HL-60/S4 (cell line): ENCODE results near the gene THAP3.

Experiments used
- in situ Hi-C: fragments of 300-500 bp; cut with MboI; formaldehyde crosslinking; loops from 2 replicates; pipeline ENCODE4 v1.14.3; 2022; ENCODE audit warnings: low sequenced_read_pairs

Gene THAP3

GRCh38 chr1:6666696-6667095 lies 42.0 kb downstream of the THAP3 start:
- in situ Hi-C loops: no loop called here

GRCh38 chr1:6667139-6667538 lies 42.5 kb downstream of the THAP3 start:
- in situ Hi-C loops: no loop called here

DNA sequence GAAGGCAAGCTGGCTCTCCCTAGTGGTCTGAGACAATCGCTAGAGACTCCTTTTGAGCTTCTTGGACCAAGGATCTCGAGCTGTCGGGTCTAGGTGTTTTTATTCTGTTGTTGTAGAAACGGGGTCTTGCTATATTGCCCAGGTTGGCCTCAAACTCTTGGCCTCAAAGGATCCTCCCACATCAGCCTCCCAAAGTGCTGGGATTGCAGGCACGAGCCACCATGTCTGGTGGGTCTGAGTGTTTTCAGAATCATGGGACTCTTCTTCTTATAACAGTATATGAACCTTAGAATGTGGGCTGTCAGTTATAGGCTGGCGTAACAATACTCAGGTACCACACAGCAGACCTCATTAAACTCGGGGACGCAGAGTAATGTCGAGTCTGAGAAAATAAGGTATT lies 43.8 kb downstream of the THAP3 start:
- in situ Hi-C loops: no loop called here

GRCh38 chr1:6672558-6672957 lies 47.9 kb downstream of the THAP3 start:
- in situ Hi-C loops: no loop called here

DNA sequence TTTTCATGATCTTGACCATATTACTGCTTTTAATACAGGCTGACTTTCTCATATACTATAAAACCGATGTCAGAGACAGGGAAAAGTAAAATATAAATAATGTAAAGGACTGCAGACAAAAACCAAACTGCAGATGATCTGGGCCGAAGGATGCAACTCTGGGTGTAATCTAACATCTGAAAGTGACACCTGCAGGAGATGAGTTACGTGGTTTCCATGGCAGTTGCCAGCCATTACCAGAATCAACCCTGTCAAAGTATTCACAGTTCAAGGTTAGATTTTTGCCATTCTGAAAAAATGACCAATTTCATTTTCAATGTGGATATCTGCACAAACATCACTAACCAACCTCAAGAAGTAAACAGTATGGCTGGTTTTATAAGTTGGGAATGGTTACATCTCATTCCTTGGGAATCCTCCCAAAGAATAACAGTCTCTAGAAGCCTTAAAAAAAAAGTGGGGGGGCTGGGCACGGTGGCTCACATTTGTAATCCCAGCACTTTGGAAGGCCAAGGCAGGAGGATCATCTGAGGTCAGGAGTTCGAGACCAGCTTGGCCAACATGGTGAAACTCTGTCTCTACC lies 49.2 kb downstream of the THAP3 start:
- in situ Hi-C loops: no loop called here

GRCh38 chr1:6674771-6675170 lies 50.1 kb downstream of the THAP3 start:
- in situ Hi-C loops: no loop called here

DNA sequence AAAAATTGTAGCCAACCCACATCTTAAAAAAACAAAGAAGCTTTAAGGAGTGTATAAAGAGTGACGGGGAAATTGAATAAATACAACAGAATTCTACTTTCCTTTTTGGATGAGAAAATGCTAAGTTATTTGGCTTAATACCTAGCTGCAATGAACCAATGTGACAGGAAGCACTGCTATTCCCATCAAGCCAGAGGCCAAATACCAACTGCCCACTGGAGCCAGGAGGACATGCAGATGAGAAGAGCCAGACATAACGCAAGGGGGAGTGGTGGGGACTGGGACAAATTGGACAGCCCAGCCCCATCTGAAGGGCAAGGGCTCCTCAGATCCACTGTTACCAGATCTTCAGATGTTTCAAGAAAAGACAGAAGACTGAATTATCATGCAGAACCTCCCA lies 51.3 kb downstream of the THAP3 start:
- in situ Hi-C loops: no loop called here
